B cell (primary cell): ENCODE data around the gene NECTIN1. TPM values are rescaled to one million over a fixed set of nuclear protein-coding genes. Genes with fewer than 3 reads are reported as not detected.

Source experiments
- ATAC-seq: fragments of 200-7000 bp; cut with Tn5 transposase; one replicate; pipeline ENCODE4 v1.10.0; 2021; ENCODE audit warnings: low read depth, mild to moderate bottlenecking, moderate number of reproducible peaks, moderate library complexity
- CTCF ChIA-PET: fragments of 350-600 bp; sonication (Branson Sonifier 250); formaldehyde crosslinking; loops from one replicate; lab custom pipeline; 2021; ENCODE audit warnings: antibody characterized with exemption, inconsistent platforms; lab: Charles Lee
- POLR2A ChIA-PET: fragments of 350-600 bp; sonication (Branson Sonifier 250); formaldehyde crosslinking; loops from one replicate; lab custom pipeline; 2021; ENCODE audit warnings: antibody characterized with exemption; lab: Charles Lee
- DNase-seq: peaks from one replicate; pipeline ENCODE4 v3.0.0; 2013
- H2AFZ ChIP-seq: 2 replicates; pipeline ENCODE4 v1.6.1; 2012; ENCODE audit warnings: mild to moderate bottlenecking, low read depth, low read length; ENCODE audit not compliant: insufficient read depth, poor library complexity, severe bottlenecking
- H3K27ac ChIP-seq, 2 donors: 1 replicate in 1 of 2; 2 replicates in 1 of 2; pipeline ENCODE4 v1.5.1; 2012 to 2013; ENCODE audit warnings: low read length in 2 of 2, mild to moderate bottlenecking in 2 of 2, moderate library complexity in 1 of 2
- H3K27me3 ChIP-seq, 4 experiments: fragments of 200-600 bp in 1 of 4; sonication (generic) in 1 of 4; replicated peaks in 1 of 4; 1 replicate in 2 of 4; 2 replicates in 2 of 4; pipeline versions ENCODE4 v1.6.1 to v1.7.0; 2013 to 2016; ENCODE audit warnings: low read length in 3 of 4, mild to moderate bottlenecking in 2 of 4, mixed read lengths in 1 of 4, moderate library complexity in 1 of 4; ENCODE audit not compliant: insufficient read depth in 4 of 4, control insufficient read depth in 3 of 4; ENCODE audit errors: control extremely low read depth in 1 of 4
- H3K36me3 ChIP-seq, 2 experiments: replicated peaks in 1 of 2; 1 replicate in 1 of 2; 2 replicates in 1 of 2; pipeline versions ENCODE4 v1.6.1 to v1.7.1; 2013; ENCODE audit warnings: low read length in 1 of 2; ENCODE audit not compliant: insufficient read depth in 2 of 2, control insufficient read depth in 1 of 2; ENCODE audit errors: control extremely low read depth in 1 of 2, extremely low read depth in 1 of 2
- H3K4me1 ChIP-seq, 2 donors: fragments of 200-600 bp in 1 of 2; sonication (generic) in 1 of 2; 1 replicate in 1 of 2; 2 replicates in 1 of 2; pipeline versions ENCODE4 v1.5.1 to v1.6.1; 2013 to 2017; ENCODE audit warnings: low read length in 2 of 2; ENCODE audit not compliant: control insufficient read depth in 2 of 2, insufficient read depth in 2 of 2
- H3K4me2 ChIP-seq: replicated peaks from 2 replicates; pipeline ENCODE3; 2012; ENCODE audit warnings: mild to moderate bottlenecking, low read depth, low read length; ENCODE audit not compliant: poor library complexity, severe bottlenecking
- H3K4me3 ChIP-seq, 5 experiments: fragments of 200-600 bp in 1 of 5; sonication (generic) in 1 of 5; 1 replicate in 3 of 5; 2 replicates in 2 of 5; pipeline versions ENCODE4 v1.5.1 to v1.7.0; 2011 to 2016; ENCODE audit warnings: low read length in 4 of 5, mild to moderate bottlenecking in 4 of 5, low read depth in 2 of 5, control low read depth in 1 of 5, moderate library complexity in 1 of 5; ENCODE audit not compliant: insufficient read depth in 1 of 5; ENCODE audit errors: control extremely low read depth in 1 of 5, extremely low read depth in 1 of 5
- H3K79me2 ChIP-seq: fragments of 200-600 bp; sonication (generic); one replicate; pipeline ENCODE4 v1.6.0; 2016; ENCODE audit warnings: low read length; ENCODE audit not compliant: control insufficient read depth, insufficient read depth
- H3K9ac ChIP-seq: fragments of 200-600 bp; sonication (generic); 2 replicates; pipeline ENCODE4 v1.6.1; 2017; ENCODE audit warnings: mild to moderate bottlenecking, low read length, moderate library complexity
- H3K9me3 ChIP-seq, 3 donors: one replicate each; pipeline versions ENCODE4 v1.6.1 to v1.7.1; 2013; ENCODE audit warnings: low read length in 2 of 3; ENCODE audit not compliant: control insufficient read depth in 2 of 3, insufficient read depth in 1 of 3; ENCODE audit errors: control extremely low read depth in 1 of 3
- H4K20me1 ChIP-seq: 2 replicates; pipeline ENCODE4 v1.6.0; 2012; ENCODE audit warnings: mild to moderate bottlenecking, low read length; ENCODE audit not compliant: insufficient read depth, control insufficient read depth, poor library complexity, severe bottlenecking
- H3K27ac Mint-ChIP-seq: one replicate; pipeline ENCODE4 v1.8.0; 2021; ENCODE audit warnings: mixed read lengths
- H3K27me3 Mint-ChIP-seq: one replicate; pipeline ENCODE4 v1.8.0; 2021; ENCODE audit warnings: mixed read lengths
- H3K4me1 Mint-ChIP-seq: one replicate; pipeline ENCODE4 v1.8.0; 2021; ENCODE audit warnings: mixed read lengths
- H3K4me3 Mint-ChIP-seq: one replicate; pipeline ENCODE4 v1.8.0; 2021; ENCODE audit warnings: mixed read lengths
- H3K9me3 Mint-ChIP-seq: one replicate; pipeline ENCODE4 v1.8.0; 2022; ENCODE audit warnings: mixed read lengths; ENCODE audit not compliant: insufficient read depth
- CTCF ChIP-seq: fragments of 200-600 bp; IDR thresholded peaks from one replicate; pipeline ENCODE4 v1.8.0; 2022; ENCODE audit warnings: antibody characterized with exemption, mild to moderate bottlenecking
- EZH2 ChIP-seq: IDR thresholded peaks from 2 replicates; pipeline ENCODE4 v1.6.1; 2012; ENCODE audit warnings: borderline replicate concordance, low read depth, mild to moderate bottlenecking, moderate library complexity, low read length; ENCODE audit not compliant: insufficient read depth, poor library complexity, severe bottlenecking
- whole genome bisulfite sequencing: methylation state at CpG from one replicate; pipeline ENCODE4 v1.1.5; 2013; ENCODE audit warnings: missing lambda C conversion rate; ENCODE audit not compliant: insufficient coverage; 5-methylcytosine and 5-hydroxymethylcytosine counted together
- intact Hi-C: fragments of 100-400 bp; cut with micrococcal nuclease; formaldehyde crosslinking; loops from one replicate; pipeline ENCODE4 v1.10.0; 2022
- polyA plus RNA-seq: library from polyadenylated mRNA; depleted of rRNA; stranded (reverse); fragments of >200 nt; gene quantifications from 2 replicates; pipeline ENCODE4 v1.2.3, GENCODE V29; 2012
- total RNA-seq, 2 donors: library from RNA; stranded (reverse); fragments of 120-200 nt in 1 of 2; gene quantifications; 1 replicate in 1 of 2; 2 replicates in 1 of 2; pipeline versions ENCODE4 v1.2.3 to v1.2.4, GENCODE V29; 2013 to 2022

NECTIN1 gene
- total and polyA plus RNA-seq, 2 donors (not counting 1 experiment from before 2014, with no cell fraction given) = 2.1 to 3.9 TPM

- DNase-seq (peak; percentile 64), ATAC-seq (peak; percentile 81)
- Histone ChIP-seq H3K27ac (no peak overlapping the region), H4K20me1 (no peaks in the 10 kb centered on the region), H3K27me3 (no peaks in the 10 kb centered on the region), H3K4me1 (no peaks in the 10 kb centered on the region), H3K4me2 (no peak overlapping the region), H2AFZ (no peak overlapping the region), H3K36me3 (no peaks in the 10 kb centered on the region), H3K9me3 (no peaks in the 10 kb centered on the region), H3K9ac (no peak overlapping the region), H3K79me2 (no peaks in the 10 kb centered on the region), H3K4me3 (no peak overlapping the region)
- H3K27me3 Mint-ChIP-seq = no peaks in the 10 kb centered on the region
- WGBS = 65% methylated on average over 14 of the region's 17 CpGs
- intact Hi-C loops = loop anchor here (1.0 kb wide), 2 partner anchors 63 to 75 kb away; partner anchors contain the start of gene NECTIN1
- H3K4me1 Mint-ChIP-seq = no peaks in the 10 kb centered on the region
- H3K4me3 Mint-ChIP-seq = no peak overlapping the region
- TF ChIP-seq EZH2 = no peak
- peak; percentile 76 for TF ChIP-seq CTCF
- no peaks in the 10 kb centered on the region for H3K9me3 Mint-ChIP-seq
- CTCF ChIA-PET = interaction anchor here (1.1 to 5.9 kb wide), 3 partner anchors 21 to 442 kb away, joined by 3 to 30 read pairs (median 3); no protein-coding TSS in a partner anchor
- no peak overlapping the region for H3K27ac Mint-ChIP-seq
- POLR2A ChIA-PET = no interaction called here
These were observed 62.4 kb downstream of the NECTIN1 start for GRCh38 chr11:119666463-119667131.

DNA sequence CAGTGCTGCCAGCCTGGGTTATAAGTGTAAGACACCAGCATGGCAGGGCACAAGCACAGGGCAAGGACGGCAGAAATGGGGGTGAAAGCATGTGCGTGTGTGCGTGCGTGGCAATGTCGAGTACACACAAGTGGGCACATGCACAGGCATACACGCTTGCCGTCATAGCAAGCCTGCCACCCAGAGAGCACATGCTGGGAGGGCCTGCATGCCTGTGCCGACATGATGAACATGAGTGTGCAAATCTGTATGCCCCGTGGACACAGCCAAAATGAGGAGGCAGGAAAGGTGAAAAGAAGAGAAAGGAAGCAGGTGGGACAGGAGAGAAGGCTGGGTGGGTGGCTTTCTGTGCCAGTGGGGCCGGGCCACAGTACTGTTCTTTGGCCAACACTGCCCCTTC is 62.9 kb downstream of the NECTIN1 start:
- intact Hi-C loops = loop anchor here (1.0 kb wide), 2 partner anchors 63 to 75 kb away; partner anchors contain the start of gene NECTIN1
- no peak overlapping the region for H2AFZ ChIP-seq
- ChIA-PET CTCF (interaction anchor here (1.1 to 5.9 kb wide), 2 partner anchors 21 to 442 kb away, joined by 3 to 30 read pairs; no protein-coding TSS in a partner anchor), POLR2A (no interaction called here)
- H3K9ac ChIP-seq = no peak overlapping the region
- Mint-ChIP-seq H3K4me1 (no peaks in the 10 kb centered on the region), H3K27ac (no peak overlapping the region), H3K9me3 (no peaks in the 10 kb centered on the region), H3K4me3 (no peak overlapping the region), H3K27me3 (no peaks in the 10 kb centered on the region)
- no peak overlapping the region for H3K4me2 ChIP-seq
- H3K27me3 ChIP-seq = no peaks in the 10 kb centered on the region
- TF ChIP-seq EZH2 (no peak), CTCF (no peak)
- H3K79me2 ChIP-seq = no peaks in the 10 kb centered on the region
- no peaks in the 10 kb centered on the region for H3K9me3 ChIP-seq
- no peaks in the 10 kb centered on the region for H3K36me3 ChIP-seq
- DNase-seq (no peak), ATAC-seq (no peak)
- WGBS = 82% methylated on average over 10 of the region's 10 CpGs
- no peaks in the 10 kb centered on the region for H3K4me1 ChIP-seq
- no peak overlapping the region for H3K4me3 ChIP-seq
- H4K20me1 ChIP-seq = no peaks in the 10 kb centered on the region
- H3K27ac ChIP-seq = no peak overlapping the region
